NCI-H2171 treated with DMSO at 0.1 percent for 48 hours (cell line): Measurements from ENCODE around the gene CCNC.

ENCODE experiments used
- DNase-seq: peaks from one replicate; lab custom pipeline; 2025; lab: John Stamatoyannopoulos, UW

The CCNC gene

DNA sequence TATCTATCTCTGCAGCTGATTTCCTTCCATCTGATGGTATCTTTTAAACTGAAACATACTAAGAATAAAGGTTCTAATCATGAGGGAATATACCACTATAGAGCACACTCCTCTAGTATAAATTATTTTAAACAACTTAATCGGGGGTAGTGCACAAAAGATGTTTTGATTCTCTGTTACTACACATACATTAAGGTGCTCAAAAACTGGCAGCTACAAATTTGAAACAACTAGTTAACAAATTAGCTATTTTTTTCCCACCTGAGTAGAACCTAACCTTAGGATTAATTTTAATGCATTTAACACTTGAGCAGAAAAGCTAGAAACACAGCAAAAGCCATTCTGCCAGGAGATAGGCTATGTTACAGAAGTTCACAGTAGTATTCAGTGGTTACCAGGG is 23.0 kb downstream of the CCNC start:
- no peak for DNase-seq

DNA sequence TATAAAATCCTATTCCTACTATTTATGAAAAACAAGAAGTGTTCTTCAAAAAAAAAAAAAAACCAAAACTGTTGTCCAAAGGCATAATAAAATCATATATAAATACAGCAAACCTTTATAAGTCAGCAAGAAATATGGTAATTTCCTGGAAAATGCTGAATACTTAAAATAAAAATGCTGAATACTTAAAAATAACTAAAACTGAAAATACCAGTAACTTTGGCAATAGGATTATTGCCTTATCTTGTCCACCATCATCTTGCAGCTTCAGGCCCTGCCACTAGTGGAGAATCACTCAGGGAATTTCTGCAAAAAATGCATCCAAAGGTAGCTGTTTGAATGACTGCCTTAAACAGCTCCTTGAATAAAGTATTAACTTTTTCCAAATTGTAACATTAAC is 24.5 kb downstream of the CCNC start:
- DNase-seq, result no peak

DNA sequence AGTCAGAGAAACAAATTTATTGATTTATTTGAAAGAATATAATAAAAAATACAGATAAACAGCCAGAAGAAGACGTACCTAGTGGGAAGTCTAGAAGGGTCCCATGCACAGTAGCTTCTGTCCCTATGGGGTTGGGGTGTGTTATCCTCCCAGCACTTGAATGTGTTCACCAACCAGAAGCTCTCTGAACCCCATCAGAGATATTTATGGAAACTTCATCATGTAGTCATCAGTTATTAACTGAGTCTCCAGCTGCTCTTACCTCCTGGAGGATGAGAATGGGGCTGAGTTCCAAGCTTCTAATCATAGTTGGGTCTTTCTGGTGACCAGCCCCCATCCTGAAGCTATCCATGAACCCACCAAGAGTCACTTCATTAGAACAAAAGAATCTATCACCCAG is 37.8 kb downstream of the CCNC start:
- DNase-seq, result no peak

DNA sequence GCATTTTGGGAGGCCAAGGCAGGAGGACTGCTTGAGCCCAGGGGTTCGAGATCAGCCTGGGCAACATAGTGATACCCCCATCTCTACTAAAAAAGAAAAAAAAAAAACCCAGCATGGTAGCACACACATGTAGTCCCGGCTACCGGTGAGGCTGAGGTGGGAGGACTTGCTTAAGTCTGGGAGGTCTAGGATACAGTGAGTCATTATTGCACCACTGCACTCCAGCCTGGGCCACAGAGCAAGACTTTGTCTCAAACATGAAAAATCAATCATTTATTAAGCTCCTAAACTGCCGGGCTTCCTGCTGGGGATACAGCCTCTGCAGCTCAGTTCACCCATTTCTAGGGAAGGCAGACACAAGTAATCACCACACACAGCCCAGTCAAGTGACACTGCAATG is 45.9 kb downstream of the CCNC start:
- DNase-seq, result no peak

DNA sequence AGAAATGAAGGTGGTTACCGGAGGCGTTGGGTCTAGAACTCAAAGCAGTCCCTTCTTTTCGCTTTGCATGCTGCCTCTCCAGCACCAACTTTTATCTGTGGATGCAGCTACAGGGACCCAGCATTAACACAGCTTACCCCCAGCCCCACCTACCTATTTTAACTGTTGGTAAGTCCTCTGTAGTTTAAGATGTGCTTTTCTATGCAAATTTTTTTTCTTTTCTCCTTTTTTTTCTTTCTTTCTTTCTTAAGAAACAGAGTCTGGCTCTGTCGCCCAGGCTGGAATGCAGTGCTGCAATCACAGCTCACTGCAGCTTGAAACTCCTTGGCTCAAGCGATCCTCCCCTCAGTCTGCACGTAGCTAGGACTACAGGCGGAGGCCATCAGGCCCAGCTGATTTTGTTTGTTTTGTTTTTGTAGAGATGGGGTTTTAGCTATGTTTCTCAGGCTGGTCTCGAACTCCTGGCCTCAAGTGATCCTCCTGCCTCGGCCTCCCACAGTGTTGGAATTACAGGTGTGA is 46.8 kb downstream of the CCNC start:
- peak; percentile 70 for DNase-seq

DNA sequence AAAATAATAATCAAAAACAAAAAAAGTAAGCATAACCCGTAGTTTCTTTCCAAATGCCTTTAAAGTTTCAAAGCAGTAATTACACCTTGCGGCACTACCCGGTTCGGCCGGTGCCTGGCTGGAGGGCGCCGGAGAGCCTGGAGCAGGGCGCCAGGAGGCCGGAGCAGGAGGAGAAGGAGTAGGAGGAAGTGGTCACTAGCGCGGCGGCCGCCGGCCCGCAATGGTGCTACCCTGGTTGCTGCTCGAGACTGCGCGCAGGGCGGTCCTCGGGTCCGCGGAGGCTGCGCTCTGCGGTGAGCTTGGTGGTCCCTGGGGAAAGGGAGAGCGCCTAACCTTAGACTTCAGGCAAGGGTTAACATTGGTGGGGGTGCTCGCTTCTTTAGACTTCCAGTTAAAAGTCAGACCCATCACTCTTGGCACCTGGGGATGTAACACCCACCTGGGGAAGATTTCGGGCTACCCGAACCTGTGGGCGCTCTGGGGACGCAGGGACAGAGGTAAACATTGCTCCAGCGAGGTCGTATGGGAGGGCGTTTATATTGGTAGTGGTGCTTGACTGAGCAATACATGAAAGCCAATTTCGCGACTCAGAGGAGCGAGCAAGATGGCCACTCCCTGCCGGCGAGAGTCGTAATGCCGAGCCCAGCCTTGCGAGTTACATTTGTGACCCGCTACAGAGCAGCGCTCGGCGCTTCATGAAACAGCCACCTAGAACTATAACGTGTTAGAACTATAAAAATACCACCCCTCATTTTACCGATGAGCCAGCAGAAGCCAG is 47.4 kb downstream of the CCNC start:
- peak; percentile 89 for DNase-seq

DNA sequence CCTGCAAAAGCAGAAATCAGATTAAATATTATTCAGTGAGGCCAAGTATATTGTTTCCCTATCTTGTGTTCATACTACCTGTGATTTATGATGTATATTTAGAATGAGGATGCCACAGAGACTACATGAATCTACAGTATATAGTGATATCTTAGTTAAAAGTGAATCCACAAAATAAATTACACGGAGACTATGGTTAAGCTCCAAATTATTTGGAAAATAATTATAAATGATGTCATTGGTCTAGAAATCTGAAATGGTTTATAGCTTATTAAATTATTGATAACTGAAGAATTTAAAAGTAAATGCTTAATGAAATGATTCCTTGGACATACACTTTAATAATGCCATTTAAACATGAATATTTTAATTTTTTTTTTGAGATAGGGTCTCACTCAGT is 49.0 kb downstream of the CCNC start:
- no peak for DNase-seq

DNA sequence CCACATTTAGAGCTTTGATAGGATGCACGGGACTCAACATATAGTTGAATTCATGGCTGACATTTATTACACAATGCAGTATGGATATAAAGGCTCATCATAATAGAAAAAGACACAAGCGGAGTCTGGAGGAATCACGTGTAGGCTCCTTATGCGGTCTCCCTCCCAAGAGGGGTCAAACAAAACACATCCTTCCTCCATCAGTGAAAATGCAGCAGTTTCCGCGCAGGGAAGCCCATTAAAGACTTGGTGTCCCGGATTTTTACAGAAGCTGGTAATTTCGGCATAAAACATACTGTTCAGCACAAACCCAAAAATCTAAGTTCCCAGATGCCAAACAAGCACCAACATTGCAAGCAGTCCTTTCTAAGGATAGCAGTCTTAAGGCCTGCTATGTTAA is 54.4 kb downstream of the CCNC start:
- no peak for DNase-seq

DNA sequence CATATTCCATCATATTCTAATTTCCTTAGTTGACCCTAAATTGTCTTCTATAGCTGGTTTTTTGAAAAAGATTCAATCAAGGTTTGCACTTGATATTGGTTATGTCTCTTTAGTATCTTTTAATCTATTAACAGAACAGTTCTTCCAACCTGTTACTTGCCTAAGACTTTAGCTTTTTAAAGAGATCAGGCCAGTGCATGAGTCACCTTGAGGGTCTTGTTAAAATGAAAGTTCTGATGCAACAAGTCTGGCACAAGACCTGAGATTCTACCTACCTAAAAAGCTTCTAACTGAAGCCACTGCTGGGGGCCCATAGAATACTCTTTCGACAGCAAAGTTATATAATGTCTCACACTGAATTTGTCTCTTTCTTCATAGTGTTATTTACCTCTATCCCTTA is 56.4 kb downstream of the CCNC start:
- no peak for DNase-seq

DNA sequence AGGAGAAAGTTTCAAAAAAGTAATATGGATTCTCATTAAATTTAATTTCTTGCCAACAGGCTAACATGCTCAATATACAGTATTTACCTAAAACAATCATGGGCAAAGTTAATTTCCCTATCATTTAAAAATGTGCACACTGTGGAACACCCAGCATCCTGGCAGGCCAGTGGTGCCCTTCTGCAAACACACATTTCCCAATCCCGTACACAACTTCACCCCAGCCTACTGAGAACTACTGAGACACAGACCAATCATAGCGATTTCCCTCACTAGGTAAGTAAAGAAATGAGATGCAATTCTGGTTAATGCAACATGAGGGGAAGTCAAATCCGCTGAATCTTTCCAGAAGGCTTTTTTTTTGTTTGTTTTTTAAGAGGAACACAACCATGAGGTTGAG is 60.8 kb downstream of the CCNC start:
- DNase-seq, result no peak

DNA sequence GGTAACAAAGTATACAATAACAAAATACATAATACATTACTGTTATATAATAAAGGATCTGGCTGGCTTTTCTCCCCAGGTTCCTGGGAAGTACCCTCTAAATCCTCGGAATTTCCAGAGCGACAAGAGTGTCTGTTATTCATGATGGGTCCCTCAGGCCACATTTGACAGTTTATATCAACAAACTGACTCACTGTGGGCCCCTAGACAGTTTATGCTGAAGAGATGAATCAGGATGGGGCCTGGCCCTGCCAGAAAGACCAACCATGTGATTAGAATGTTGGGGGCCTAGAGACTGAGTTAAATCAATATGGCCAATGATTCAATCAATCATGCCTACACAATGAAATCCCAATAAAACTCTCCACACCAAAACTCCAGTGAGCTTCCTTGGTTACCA is 66.7 kb downstream of the CCNC start:
- no peak for DNase-seq

DNA sequence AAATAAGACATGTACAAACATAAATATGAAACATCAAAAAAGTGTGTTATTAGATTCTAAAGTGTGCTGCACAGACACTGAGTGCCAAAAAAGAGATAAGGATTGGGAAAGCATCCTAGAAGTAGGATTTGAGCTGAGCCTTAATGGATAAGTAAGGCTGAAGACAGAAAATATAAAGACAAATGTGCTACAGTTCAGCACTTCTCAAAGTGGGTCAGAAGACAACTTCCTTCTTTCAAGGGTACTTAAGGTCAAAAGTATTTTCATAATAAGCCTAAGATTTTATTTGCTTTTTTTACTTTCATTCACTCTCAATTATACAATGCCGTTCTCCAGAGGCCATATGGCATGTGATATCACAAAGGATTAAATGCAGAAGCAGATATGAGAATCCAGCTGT is 70.0 kb downstream of the CCNC start:
- peak; percentile 39 for DNase-seq

DNA sequence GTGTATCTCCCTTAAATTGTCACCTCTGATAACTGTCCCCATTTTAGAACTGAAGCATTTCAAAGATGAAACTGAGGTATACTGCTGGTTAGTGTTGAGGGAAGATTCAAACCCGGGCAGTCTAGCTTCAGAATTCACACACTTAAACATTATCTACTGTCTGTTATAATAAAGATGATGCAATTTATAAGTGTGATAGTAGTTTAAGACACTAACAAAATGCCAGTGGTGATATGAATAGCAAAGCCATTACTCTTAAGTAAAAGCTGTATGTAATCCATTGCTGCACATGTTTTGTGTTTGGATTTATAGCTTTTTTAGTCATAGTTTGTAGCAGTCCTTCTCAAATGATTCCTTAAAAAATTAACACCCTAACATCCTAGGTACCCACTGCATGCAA is 73.0 kb downstream of the CCNC start:
- no peak for DNase-seq
